ENCODE data around the gene FGD2. TPM values are rescaled to one million over a fixed set of nuclear protein-coding genes. Genes with fewer than 3 reads are reported as not detected.

FGD2 gene
- total RNA-seq, 1 experiment from 2014 or later: 0.10 TPM

- Histone ChIP-seq H4K20me1 (ENCODE audit: insufficient read depth) (no peaks in the 10 kb centered on the region), H2AFZ (ENCODE audit: low read depth, low read length, poor library complexity, severe bottlenecking) (no peak overlapping the region), H3K9ac (ENCODE audit: low read length) (no peak overlapping the region), H3K4me1 (ENCODE audit: control insufficient read depth in 1 of 2, insufficient read depth in 2 of 2, low read length in 2 of 2) (peaks cover 11 to 26% of the 10 kb centered on the region in 2 experiments), H3K4me3 (replicated peaks in 1 of 2; ENCODE audit: low read depth in 1 of 2, low read length in 2 of 2) (no peak overlapping the region), H3K4me2 (ENCODE audit: low read length) (no peak overlapping the region), H3K9me3 (ENCODE audit: control insufficient read depth in 1 of 2, insufficient read depth in 1 of 2, low read depth in 1 of 2, low read length in 2 of 2) (no peaks in the 10 kb centered on the region), H3K36me3 (ENCODE audit: control insufficient read depth in 1 of 2, insufficient read depth in 2 of 2, low read length in 2 of 2) (no peaks in the 10 kb centered on the region), H3K27me3 (ENCODE audit: insufficient read depth, low read length) (no peaks in the 10 kb centered on the region), H3K79me2 (ENCODE audit: insufficient read depth, low read length) (no peaks in the 10 kb centered on the region), H3K9me2 (ENCODE audit: insufficient read depth) (no peaks in the 10 kb centered on the region), H3K27ac (ENCODE audit: low read depth, low read length) (no peak overlapping the region)
- TF ChIP-seq ZFX (IDR thresholded peaks at IDR 0.05): no peak
- no peak for TF ChIP-seq ZNF274 (IDR thresholded peaks at IDR 0.05; ENCODE audit: low read depth, low read length)
- no peak for TF ChIP-seq EZH2 (IDR thresholded peaks at IDR 0.05)
- no peak for TF ChIP-seq TCF7L2 (IDR thresholded peaks at IDR 0.05; ENCODE audit: borderline replicate concordance, extremely low read depth, insufficient read depth, insufficient read length)
- no peak for TF ChIP-seq EZH2phosphoT487 (IDR thresholded peaks at IDR 0.05; ENCODE audit: borderline replicate concordance)
- no peak for TF ChIP-seq ATF3 (IDR thresholded peaks at IDR 0.05)
- TF ChIP-seq REST (IDR thresholded peaks at IDR 0.05; ENCODE audit: low read depth): no peak
- TF ChIP-seq EGR1 (IDR thresholded peaks at IDR 0.05; ENCODE audit: low read depth): no peak
- no peak for TF ChIP-seq CEBPB (IDR thresholded peaks at IDR 0.05; ENCODE audit: low read depth)
- TF ChIP-seq FOSL1 (IDR thresholded peaks at IDR 0.05; ENCODE audit: low read depth): no peak
- no peak for TF ChIP-seq POLR2A (IDR thresholded peaks at IDR 0.05; ENCODE audit: borderline replicate concordance, extremely low read depth, insufficient read depth, insufficient read length)
- no peak for TF ChIP-seq ZBTB33 (IDR thresholded peaks at IDR 0.05; ENCODE audit: extremely low read depth, insufficient replicate concordance, low read length)
- TF ChIP-seq RAD21 (IDR thresholded peaks at IDR 0.05; ENCODE audit: low read depth): no peak
- intact Hi-C loops (cut with micrococcal nuclease): loop anchor here (5.0 kb wide), 1 partner anchor 290 kb away; no protein-coding TSS in a partner anchor
- ATAC-seq (no peak), DNase-seq (ENCODE audit: low read depth, low spot score) (no peak)
- POLR2A ChIA-PET: interaction anchor here (0.5 to 1.2 kb wide), 2 partner anchors 249 to 253 kb away, joined by 3 to 6 read pairs; no protein-coding TSS in a partner anchor
- no TSS peak for BruUV-seq (replicated peaks)
- CTCF ChIA-PET: interaction anchor here (1.1 to 13.9 kb wide), 10 partner anchors 10 to 258 kb away, joined by 4 to 331 read pairs (median 8); partner anchors contain the start of genes C6orf89, MTCH1 and PIM1
- RAD21 ChIA-PET (ENCODE audit: low non-redundant PET in 1 of 2, low total read pairs in 2 of 2, uncharacterized antibody in 2 of 2, unreplicated experiment in 2 of 2): no interaction called here
Observed at GRCh38 chr6:37016995-37017394, 11.5 kb downstream of the FGD2 start.
